ENCODE data around the gene LIMS2. TPM values are rescaled to one million over a fixed set of nuclear protein-coding genes. Genes with fewer than 3 reads are reported as not detected.
A peak's percentile ranks its signal among the peaks of the same experiment; 100 is the strongest.

Gene LIMS2, protein sequence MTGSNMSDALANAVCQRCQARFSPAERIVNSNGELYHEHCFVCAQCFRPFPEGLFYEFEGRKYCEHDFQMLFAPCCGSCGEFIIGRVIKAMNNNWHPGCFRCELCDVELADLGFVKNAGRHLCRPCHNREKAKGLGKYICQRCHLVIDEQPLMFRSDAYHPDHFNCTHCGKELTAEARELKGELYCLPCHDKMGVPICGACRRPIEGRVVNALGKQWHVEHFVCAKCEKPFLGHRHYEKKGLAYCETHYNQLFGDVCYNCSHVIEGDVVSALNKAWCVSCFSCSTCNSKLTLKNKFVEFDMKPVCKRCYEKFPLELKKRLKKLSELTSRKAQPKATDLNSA
- total RNA-seq, result 10 to 100 TPM in 3 of 4 donors, 1 to 10 TPM in 1; 9.3 to 31.8 (median 20.5) TPM
- polyA plus RNA-seq, result 10 to 100 TPM; 12.1 to 16.4 (median 12.9) TPM
- long read RNA-seq, donor 1, partial matches to known transcripts, result 1 of 4 reads
- long read RNA-seq, donor 1, other reads (novel, unspliced or antisense), result 2 of 4 reads
- long read RNA-seq, donor 2, transcript LIMS2-208 (10 exons, 2,335 nt), result minor isoform, 6 of 26 reads
- long read RNA-seq, donor 2, transcript LIMS2-202 (10 exons, 2,045 nt), result major isoform, 9 of 26 reads
- long read RNA-seq, donor 2, partial matches to known transcripts, result 1 of 26 reads
- long read RNA-seq, donor 2, other reads (novel, unspliced or antisense), result 8 of 26 reads

DNA sequence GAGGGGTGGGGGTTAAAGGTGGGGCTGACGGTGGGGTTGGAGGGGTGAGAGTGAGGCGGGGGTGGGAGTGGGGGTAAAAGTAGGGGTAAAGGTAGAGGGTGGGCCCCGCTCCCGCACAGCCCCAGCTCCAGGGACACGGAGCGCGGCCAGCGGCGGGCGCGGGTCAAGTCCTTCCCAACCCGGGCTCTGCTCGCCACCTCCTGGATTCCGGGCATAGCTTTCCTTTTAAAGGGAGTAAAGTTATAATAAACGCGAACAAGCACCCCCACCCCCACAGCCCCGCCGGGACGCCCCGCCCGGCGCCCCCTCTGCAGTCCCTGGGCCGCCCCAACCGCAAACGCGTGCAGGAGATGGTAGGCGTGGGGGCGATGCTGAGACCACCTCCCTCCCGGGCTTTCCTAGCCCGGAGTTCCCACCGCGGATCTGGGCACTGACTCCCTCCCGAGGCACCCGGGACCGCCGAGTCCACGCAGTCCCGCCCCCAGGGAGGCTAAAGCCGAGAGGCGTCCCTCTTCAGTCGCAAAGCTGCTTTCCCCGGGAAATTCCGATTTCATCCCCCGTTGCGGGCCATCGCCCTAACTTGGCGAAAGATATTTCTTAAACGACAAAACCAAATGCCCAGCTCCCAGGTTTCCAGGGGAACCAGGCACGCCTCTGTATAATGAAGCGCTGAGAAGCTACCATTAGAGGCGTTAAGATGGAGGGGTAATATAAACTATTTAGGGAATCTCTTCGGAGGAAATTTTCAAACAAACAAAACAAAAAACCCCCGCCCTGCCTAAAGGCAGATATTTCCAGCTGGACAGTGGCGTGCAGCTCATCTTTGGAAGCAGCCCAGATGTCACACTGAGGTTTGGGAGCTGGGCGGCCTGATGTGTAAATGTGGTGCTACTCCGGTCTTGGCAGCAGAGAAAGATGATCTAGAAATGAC is at the start of gene LIMS2:
Gene LIMS2, minus strand, starts transcription at position 200 of the 931 bp plus-strand sequence. CDS start 506 bp downstream, outside the sequence.
- Histone ChIP-seq H3K9me3 (no peaks in the 10 kb centered on the region), H3K36me3 (ENCODE audit: insufficient read depth in 1 of 2, low read depth in 1 of 2) (no peaks in the 10 kb centered on the region), H3K27ac (peak within 1 kb of the TSS; percentile 61), H3K4me1 (peaks cover 3% of the 10 kb centered on the region), H3K4me3 (peak within 1 kb of the TSS; percentile 76), H3K27me3 (ENCODE audit: insufficient read depth in 3 of 3, low read length in 2 of 3) (peaks cover 0 to 12% (median 7%) of the 10 kb centered on the region in 3 donors)
- DNase-seq, result peak in 1 of 2 donors; percentile 66
- TF ChIP-seq, protein P1, sequence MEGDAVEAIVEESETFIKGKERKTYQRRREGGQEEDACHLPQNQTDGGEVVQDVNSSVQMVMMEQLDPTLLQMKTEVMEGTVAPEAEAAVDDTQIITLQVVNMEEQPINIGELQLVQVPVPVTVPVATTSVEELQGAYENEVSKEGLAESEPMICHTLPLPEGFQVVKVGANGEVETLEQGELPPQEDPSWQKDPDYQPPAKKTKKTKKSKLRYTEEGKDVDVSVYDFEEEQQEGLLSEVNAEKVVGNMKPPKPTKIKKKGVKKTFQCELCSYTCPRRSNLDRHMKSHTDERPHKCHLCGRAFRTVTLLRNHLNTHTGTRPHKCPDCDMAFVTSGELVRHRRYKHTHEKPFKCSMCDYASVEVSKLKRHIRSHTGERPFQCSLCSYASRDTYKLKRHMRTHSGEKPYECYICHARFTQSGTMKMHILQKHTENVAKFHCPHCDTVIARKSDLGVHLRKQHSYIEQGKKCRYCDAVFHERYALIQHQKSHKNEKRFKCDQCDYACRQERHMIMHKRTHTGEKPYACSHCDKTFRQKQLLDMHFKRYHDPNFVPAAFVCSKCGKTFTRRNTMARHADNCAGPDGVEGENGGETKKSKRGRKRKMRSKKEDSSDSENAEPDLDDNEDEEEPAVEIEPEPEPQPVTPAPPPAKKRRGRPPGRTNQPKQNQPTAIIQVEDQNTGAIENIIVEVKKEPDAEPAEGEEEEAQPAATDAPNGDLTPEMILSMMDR (IDR thresholded peaks at IDR 0.05), result peak; percentile 8
- 2% methylated on average over 50 to 56 of the region's 56 CpGs for WGBS, 3 donors
- ATAC-seq, result peak; percentile 29 to 60 (median 40)
- intact Hi-C loops (cut with DNase I), result no loop called here

DNA sequence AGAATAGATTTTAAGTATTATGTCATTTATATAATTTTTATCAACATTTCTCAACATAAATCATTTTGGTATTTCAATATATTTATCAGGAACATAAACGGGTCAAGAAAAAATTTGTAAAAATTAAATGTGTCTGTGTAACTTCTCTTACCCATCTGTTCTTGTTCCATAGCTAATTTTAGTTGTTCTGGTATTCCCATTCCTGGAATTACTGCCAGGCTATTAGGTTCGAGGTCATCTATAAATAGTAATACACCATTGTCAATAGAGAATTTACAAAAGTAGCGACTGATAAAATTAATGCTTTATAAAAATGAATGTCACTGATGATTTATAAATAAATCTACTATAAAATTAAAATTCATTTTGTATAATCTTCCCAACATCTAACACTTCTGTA is 47.5 kb upstream of the LIMS2 start:
- WGBS, 3 donors, result 27 to 33% (median 30%) methylated on average over 3 of the region's 3 CpGs
- H3K27me3 ChIP-seq (ENCODE audit: insufficient read depth in 3 of 3, low read length in 2 of 3), result no peaks in the 10 kb centered on the region
- peaks cover 33% of the 10 kb centered on the region for H3K4me1 ChIP-seq
- H3K4me3 ChIP-seq, result peak overlapping the region; percentile 1
- ATAC-seq, result peak; percentile 54 to 89 (median 74)
- no peak for DNase-seq
- no peaks in the 10 kb centered on the region for H3K9me3 ChIP-seq
- H3K36me3 ChIP-seq (ENCODE audit: insufficient read depth in 1 of 2, low read depth in 1 of 2), result peaks cover 8 to 55% of the 10 kb centered on the region in 2 donors
- intact Hi-C loops (cut with DNase I), result no loop called here
- TF ChIP-seq, protein P1 (IDR thresholded peaks at IDR 0.05), result no peak
- H3K27ac ChIP-seq, result peak overlapping the region; percentile 61

DNA sequence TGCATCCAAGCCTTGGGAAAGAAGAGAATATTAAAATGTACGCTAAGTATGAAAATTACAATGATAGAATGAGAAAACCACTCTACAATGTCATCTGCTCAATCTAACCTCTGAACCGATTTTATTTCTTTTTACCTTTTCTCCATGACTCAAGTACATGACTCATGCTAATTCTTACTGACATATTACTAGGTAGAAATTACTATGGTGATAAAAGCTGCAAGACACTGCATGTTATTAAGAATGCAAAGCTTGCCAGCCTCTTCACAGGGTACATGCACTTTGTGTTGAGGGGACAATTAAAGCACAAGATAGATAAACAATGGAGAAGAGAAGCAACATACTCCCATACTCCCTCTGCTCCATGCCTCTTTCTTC is 46.6 kb upstream of the LIMS2 start:
- intact Hi-C loops (cut with DNase I), result no loop called here
- no peak overlapping the region for H3K4me3 ChIP-seq
- no peaks in the 10 kb centered on the region for H3K9me3 ChIP-seq
- H3K36me3 ChIP-seq (ENCODE audit: insufficient read depth in 1 of 2, low read depth in 1 of 2), result peaks cover 8 to 61% of the 10 kb centered on the region in 2 donors
- DNase-seq, result no peak
- peak in 2 of 4 donors; percentile 14 to 22 for ATAC-seq
- TF ChIP-seq, protein P1 (IDR thresholded peaks at IDR 0.05), result no peak
- no peaks in the 10 kb centered on the region for H3K27me3 ChIP-seq (ENCODE audit: insufficient read depth in 3 of 3, low read length in 2 of 3)
- peak overlapping the region; percentile 40 for H3K27ac ChIP-seq
- peaks cover 33% of the 10 kb centered on the region for H3K4me1 ChIP-seq
- 96 to 100% (median 97%) methylated on average over 2 of the region's 2 CpGs for WGBS, 3 donors

DNA sequence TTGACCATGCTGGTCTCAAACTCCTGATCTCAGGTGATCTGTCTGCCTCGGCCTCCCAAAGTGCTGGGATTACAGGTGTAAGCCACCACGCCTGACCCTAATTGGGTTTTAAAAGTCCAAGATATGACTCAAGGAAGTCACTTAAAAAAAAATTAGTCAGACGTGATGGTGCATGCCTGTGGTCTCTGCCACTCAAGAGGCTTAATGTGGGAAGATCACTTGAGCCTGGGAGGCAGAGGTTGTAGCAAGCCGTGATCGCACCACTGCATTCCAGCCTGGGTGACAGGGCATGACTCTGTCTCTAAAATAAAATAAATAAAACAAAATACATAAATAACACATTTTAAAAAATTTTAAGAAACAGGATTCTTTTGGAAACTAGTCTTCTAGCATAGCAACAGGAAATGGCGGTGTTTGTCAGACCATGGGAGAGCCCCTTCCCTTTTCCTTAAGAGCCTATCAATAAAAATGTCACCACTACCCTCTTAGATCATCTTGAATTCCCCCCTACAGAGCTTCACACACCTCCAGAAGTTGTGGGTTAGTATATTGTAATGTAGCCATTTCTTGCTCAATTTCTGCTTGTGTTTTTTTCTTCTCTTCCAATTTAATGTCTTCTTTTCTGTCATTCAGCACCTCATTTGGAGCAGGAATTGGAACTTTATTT is 46.1 kb upstream of the LIMS2 start:
- Histone ChIP-seq H3K4me1 (peaks cover 33% of the 10 kb centered on the region), H3K27me3 (ENCODE audit: insufficient read depth in 3 of 3, low read length in 2 of 3) (no peaks in the 10 kb centered on the region), H3K27ac (no peak overlapping the region), H3K36me3 (ENCODE audit: insufficient read depth in 1 of 2, low read depth in 1 of 2) (peaks cover 12 to 66% of the 10 kb centered on the region in 2 donors), H3K4me3 (no peak overlapping the region), H3K9me3 (no peaks in the 10 kb centered on the region)
- 82 to 84% (median 82%) methylated on average over 6 of the region's 6 CpGs for WGBS, 3 donors
- ATAC-seq (peak in 2 of 4 donors; percentile 41 to 58), DNase-seq (no peak)
- intact Hi-C loops (cut with DNase I), result no loop called here
- TF ChIP-seq, protein P1 (IDR thresholded peaks at IDR 0.05), result no peak
